ENCODE data around the gene YIF1B.

DNA sequence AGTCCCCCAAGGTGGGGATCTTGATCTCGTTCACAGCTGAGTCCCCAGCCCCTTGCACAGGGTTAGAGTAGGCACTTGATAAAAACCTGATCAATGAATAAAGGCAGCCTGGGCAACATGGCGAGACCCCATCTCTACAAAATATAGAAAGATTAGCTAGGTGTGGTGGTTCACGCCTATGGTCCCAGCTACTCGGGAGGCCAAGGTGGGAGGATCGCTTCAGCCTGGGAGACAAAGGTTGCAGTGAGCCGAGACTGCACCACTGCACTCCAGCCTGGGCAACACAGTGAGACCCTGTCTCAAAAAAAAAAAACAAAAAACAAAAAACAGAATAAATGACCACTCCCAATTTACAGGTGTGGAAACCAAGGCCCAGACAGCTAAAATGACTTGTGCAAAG is 4.8 kb downstream of the YIF1B start:
- TF ChIP-seq CTCF (IDR thresholded peaks at IDR 0.05; ENCODE audit: low read depth, low read length): no peak
- no peak for TF ChIP-seq POLR2A (IDR thresholded peaks at IDR 0.05; ENCODE audit: extremely low read depth, insufficient read length)
